ENCODE measurements around the gene SH3PXD2A.

Gene SH3PXD2A

DNA sequence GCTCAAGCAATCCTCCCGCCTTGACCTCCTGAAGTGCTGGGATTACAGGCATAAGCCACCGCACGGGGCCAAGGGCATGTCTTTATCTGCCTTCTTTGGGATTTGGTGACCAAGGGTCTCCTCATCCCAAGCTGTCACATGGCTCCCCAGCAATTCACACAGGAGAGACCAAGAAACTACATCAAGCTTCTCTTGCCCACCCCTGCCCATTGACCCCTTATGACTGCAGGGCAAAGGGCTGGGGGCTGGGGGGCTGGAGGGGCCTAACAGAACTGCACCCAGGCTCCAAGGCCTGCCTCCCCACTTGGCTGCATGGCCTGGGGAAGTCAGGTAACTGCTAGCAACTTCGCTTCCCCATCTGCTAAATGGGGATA, 137.1 kb downstream of the SH3PXD2A start:
- no peak for DNase-seq

DNA sequence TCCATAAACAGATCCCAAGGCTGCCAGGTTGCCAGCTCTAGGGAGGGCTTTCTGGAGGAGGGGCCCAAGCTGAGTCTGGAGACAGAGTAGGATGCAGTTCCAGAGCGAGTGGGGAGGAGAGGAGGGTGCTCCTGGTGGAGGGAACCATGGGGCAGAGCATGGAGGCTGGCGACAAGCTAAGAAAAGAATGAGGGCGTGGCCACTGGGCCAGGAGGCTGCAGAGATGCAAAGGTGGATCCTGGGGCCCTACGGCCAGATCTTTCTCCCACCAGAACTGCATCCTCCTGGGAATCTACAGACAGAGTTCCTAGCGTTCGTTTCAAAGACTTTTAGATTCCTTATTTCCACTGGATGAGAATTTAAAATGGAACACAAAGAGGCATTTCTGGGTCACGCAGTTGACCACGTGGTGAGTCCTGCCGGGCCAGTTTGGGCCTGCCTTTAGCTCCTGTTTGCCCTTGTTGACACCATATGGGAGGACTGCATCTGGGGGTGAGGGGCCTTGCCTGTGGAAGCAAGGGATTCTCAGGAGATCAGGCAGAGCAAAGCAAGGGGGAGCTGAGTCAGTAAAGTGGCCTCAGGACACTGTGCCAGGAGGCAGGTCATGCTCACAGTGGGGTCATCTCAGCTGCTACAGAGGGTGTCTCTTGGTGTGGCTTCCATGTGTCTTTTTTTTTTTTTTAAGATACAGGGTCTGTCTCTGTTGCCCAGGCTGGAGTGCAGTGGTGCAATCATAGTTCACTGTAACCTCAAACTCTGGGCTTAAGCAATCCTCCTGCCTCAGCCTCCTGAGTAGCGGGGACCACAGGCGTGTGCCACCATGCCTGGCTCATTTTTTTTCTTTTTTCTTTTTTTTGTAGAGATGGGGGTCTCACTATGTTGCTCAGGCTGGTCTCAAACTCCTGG, 137.8 kb downstream of the SH3PXD2A start:
- DNase-seq, result no peak

DNA sequence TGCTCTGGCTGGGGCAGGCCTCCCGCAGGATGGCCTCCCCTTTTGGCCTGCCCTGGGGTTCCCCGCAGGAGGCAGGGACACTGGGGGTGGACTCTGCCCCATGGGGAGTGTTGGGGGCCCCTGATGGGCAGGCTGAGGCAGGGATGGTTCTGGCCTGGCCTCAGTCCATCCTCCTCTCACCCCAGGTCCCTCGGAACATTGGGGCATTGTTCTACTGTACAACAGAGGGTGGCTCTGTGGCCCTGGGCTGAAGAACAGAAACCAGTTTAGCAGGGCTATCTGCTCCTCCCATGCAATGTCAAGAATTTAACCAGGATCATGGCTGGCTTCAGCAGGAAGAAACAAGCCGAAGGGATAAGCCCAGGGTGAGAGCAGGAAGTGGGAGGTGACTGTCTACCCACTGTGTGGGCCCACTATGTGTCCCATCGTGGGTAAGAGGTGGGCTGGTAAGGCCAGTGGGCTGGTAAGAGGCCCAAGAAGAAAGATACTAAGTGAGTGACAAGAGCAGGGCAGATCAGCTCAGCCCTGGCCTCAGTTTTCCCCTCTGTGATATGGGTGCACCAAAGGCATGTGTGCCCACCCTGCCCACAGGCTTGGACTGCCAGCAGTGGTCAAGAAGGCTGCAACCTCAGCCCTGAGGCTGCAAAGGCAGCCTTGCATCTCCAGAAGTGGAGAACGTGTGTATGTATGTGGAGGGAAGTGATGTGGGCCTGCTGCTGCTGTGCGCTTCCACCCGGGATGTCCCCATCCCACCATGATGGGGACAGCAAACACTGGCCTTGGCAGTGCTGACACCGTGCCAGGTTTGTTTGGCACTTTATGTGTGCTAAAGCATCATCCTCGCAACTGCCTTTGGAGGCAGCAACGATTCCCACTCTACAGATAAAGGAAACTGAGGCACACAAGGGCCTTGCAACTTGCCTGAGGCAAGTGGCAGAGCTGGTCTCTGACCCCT, 138.9 kb downstream of the SH3PXD2A start:
- no peak for DNase-seq

DNA sequence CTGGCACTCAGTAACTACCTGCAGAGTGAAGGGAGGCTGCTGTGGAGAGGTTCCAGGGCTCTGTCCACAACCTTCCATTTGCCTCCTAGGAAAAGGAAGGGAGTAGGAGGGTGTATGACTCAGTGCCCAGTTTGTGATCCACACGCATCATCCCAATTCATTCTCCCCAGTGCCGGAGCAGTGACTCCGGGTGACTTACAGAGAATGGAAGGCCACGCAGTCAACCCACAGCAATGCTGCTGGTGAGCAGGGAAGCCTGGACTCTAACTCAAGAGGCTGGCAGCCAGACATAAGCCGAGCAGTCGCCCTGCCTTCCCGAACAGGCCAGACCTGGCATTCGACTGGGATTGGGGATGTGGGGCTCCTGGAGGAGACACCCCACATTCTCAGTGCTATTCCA, 139.9 kb downstream of the SH3PXD2A start:
- DNase-seq, result no peak

DNA sequence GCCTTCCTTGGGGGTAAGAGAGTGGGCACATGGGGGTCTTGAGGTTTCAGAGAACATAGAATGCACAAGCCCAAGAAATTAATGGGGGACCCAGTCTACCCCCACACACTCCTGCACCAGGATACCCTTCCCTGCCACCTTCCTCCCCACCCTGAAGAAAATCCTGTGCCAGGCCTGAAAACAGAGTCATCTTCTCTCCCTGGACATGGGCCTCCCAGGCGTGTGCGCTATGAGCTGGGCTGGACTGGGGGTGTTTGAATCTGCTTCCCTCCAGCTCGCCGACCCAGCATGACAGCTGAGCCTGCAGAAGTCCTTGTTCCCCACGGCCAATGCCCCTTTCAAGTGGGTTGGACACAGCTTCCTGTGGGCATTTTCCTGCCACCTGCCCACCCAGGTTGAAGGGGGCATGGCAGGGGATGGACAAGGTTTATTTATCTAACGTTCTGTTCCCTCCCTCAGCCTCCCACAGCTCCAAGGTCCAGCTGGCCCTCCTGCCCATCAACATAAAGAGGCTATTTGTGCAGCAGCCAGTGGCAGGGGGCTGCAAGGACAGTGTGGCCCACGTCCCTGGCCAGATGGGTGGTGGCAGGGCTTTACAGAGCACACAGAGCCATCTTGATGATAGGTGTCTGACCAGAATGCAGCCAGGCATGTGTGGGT, 141.0 kb downstream of the SH3PXD2A start:
- no peak for DNase-seq

DNA sequence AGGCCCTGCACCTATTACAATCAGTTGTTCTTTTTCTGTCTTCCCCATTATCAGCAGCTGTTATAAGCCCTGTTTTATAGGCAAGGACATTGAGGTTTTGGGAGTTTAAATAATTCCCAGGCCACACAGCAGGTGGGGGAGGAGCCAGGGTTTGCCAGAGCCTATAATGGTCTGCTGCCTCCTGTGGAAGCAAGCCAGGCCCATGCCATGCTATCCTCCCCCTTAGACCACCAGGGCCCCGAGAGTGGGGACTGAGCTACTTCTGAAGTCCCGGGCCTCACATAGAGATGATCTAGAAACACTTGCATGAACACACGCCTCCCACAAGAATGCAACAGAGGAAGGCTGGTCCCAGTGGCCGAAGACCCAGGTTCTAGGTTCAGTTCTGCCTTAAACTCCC, 141.7 kb downstream of the SH3PXD2A start:
- DNase-seq, result no peak

DNA sequence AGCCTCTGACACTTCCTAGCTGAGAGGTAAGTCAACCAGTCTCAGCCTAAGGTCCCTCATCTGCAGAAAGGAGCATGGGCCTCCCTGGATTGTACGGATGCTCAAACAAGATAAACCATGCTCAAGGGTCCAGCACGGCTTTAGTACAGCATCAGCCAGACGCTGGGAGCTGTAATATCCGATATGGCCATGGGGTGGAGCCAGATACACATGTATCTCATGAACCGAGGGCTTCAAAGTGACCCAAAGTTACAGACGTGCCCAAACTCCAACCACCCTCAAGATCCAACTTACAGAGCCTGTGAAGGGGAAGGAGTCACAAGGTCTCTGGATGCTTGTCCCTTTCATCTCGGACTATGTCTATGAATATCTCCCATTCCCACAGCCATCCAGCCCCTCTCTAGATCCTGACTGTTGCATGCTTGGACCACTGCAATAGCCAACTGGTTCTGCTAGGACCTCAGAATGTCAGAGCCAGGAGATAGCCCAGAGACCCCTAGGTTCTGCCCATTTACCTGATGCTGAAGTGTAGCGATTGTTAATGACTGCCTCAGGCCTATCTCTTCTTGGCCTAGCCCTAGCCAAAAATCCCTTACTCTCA, 142.4 kb downstream of the SH3PXD2A start:
- DNase-seq, result peak; percentile 90

DNA sequence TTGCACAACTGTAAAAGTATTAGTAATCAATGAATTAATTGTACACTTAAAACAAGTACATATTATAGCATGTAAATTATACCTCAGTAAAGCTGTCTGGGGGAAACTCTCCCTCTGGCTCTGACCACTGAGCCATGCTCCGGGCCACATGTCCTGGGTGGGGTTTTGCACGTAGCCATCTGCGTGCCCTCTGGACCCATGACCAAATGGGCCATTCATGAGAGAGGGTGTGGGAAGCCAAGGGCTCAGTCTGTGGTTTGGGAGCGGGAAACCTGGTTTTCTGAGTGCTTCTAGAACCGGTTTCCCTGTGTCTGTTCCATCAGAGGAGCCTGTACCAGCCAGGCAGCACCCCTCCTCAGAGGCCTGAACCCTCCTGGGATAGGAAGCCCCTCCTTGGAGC, 143.2 kb downstream of the SH3PXD2A start:
- DNase-seq, result no peak

DNA sequence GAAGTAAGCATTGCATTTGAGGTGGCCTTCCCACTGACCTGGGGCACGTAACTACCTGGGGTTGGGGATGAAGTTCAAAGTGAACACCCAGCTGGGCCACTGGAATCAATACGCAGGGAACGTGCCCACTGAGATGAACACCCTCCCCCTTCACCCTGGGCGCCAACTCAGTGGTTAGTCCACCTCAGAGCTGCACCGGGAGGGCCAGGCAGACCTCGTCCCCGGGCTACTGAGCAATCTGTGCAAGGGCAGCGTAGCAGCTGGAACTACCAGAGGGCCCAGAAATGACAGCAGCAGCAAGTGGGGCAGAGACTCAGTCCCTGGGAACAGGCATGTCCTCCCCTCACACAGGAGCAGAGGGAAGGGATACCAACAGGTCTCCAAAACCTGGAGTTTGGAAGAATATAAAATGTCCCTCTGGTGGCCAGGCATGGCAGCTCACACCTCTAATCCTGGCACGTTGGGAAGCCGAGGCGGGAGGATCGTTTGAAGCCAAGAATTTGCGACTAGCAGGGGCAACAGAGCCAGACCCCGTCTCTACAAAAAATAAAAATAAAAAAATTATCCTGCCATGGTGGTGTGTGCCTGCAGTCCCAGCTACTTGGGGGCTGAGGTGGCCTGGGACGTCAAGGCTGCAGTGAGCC, 143.9 kb downstream of the SH3PXD2A start:
- no peak for DNase-seq

DNA sequence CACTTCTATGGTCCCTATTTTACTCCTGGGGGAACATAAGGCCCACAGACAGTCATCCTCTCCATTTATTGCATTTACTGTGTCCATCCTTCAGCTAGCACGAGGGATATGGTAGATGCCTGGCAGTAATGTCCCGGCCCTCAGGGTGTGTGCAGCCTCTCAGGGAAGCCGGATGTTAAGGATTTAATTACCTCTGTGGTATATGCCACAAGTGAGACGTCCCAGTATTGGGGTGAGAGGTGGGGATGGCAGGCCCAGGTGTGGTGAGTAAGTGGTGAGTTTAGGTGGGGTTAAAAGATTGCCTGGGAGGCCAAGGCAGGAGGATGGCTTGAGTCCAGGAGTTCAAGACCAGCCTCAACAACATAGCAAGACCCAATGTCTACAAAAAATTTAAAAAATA, 144.9 kb downstream of the SH3PXD2A start:
- no peak for DNase-seq

DNA sequence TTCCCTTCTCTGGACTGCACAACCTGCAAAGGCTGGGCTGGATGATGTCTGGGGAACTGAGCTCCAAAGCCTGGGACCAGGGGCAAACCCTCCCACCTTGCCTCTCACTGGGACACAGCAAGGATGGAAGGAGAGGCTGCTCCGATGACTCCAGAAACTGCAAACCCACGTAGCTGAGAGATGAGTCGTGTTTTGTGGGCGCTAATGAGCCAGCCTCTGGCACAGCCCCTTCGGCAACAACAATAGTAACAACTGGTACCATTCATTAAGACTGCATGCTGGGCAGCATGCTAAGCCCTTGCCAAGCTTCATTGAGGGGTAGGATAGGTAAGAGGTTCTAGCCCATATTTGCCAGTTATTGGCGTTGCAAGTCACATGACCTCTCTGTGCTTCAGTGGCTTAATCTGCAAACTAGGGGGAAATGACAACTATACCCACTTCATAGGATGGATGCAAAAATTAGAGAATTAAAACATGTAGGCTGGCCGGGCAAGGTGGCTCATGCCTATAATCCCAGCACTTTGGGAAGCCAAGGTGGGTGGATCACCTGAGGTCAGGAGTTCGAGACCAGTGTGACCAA, 145.9 kb downstream of the SH3PXD2A start:
- no peak for DNase-seq

DNA sequence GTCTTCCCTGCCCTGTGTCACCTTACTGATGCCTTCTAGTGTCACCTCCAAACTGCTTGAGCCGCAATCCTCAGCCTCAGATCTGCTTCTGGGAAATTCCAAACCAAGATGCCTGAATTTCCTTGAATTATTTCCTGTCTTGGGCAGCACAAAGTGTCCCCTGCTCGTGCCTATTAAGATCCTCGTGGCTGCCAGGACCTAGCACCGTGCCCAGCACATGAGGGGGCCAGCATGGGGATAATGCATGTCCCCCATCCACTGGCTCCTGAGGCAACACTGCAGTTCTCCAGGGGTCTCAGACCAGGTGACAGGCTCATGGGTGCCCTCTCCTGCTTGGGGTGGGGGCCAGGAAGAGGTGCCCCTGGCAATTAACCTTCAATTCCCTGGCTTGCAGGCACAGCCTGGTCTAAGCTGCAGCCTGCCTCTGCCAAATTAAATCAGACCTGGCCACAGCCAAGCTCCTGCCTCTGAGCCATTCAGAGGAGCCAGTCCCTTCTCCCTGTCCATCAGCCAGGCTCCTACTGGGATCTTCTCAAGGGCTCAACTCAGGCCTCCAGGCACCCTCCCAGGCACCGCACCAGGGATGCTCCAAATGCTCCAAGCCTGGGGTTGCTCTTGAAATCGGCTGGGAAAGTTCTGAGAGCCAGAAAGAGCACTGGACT, 146.6 kb downstream of the SH3PXD2A start:
- DNase-seq, result no peak

DNA sequence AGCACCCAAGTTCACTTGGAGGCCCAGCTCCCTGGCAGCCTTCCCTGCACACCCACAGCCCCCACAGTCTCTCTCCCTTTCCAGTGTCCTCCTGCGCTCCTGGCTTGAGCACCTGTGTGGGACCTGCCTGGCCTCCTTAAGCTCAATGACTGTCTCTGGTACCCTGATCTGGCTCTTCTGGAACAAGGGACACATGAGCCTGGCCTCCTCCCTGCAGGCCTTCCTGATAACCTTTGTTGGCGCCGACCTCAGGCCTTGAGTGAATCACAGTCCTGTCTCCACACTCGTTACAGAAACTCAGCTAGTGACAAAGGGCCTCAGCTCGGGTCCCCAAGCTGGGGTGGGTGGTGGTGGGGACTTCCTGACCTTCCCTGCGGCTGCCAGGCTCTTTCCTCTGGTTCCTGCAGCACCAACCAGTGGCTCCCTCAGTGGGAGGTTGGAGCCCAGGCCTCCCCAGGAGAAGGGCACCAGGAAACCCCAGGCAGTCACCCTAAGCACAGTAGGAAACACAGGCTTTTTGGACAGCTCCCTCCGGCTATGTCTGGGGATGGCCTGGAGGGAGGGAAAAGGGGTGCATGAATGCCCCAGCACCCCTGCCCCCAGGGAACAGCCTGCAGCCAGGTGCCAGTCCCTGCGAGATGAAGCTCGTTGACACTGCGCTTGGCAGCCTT, 147.3 kb downstream of the SH3PXD2A start:
- no peak for DNase-seq

DNA sequence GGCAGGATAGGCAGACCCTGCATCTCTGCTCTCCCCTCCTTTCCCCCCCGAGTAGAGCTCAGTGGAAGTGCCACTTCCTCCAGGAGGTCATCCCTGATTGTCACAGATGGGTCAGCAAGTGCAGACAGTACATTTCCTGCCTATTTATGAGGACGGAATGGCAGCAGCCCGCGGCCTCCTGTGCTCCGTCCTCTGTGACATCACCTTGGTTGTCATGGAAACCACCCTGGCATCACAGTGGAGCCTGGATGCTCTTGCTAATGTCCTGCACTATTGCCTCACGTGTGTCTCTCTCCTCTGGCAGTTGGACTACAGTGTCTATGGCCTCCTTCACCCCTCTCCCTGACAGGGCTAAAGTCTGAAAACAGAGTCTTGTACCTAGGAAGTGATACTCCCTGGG, 148.6 kb downstream of the SH3PXD2A start:
- no peak for DNase-seq

DNA sequence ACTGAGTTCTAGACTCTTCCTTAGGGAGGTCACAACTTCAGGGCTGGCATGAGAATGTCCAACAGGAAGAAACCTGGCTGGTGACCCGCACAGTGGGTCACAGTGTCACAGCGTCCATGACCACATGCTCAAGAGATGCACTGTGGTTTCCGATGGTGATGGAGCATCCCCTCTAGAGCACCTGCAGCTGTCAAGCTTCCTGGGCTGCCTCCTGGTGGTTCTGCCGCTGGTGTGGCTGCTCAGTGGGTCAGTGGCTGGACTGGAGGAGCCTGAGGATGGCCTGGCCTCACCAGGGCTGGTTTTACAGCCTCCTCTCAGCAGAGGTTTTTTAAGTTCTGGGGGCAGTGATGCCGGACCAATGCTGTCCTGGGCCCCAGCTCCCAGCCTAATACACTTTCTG, 149.3 kb downstream of the SH3PXD2A start:
- no peak for DNase-seq

DNA sequence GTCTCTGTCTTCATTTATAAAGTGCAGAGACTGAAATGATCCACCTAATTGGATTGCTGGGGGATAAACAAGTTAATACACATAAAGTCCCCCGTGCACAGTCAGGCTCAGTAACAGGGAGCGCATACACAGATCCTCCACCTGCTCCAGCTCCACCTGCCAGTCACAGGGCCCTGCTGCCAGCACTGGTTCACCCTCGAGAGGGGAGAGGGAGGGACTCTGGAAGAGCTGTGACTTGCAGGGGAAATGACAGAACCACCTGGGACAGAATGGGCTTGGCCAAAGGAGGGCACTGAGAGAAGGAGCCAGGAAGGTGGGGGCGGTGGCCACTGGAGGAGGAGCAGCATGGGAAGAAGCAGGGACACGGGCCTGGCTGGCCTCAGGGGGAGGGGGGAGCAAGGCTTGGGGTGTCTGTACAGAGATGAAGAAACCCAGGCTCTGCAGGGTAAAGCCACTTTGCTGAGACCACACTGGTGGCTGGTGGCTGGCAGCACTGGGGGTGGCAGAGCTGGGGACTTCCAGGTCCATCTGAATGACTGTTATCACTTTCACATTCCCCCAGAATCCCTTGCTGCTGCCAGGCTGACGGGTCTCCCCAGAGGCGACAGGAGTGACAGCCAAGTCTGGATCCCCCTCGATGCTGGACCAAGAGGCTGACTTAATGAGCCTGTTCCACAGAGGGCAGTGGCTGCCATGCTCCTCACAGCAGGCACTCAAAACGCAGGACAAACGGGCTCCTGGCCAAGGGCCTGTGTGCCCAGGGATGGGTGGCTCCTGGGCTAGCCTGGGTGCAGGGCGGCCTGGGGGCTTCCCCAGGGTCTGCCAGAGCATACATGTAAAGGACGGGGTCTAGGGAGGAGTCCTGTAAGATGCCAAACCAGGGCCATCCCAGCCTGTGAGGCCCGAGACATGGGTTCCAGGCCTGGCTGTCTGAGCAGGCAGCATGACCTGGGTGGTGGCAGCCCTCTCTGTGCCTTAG, 151.1 kb downstream of the SH3PXD2A start:
- no peak for DNase-seq

DNA sequence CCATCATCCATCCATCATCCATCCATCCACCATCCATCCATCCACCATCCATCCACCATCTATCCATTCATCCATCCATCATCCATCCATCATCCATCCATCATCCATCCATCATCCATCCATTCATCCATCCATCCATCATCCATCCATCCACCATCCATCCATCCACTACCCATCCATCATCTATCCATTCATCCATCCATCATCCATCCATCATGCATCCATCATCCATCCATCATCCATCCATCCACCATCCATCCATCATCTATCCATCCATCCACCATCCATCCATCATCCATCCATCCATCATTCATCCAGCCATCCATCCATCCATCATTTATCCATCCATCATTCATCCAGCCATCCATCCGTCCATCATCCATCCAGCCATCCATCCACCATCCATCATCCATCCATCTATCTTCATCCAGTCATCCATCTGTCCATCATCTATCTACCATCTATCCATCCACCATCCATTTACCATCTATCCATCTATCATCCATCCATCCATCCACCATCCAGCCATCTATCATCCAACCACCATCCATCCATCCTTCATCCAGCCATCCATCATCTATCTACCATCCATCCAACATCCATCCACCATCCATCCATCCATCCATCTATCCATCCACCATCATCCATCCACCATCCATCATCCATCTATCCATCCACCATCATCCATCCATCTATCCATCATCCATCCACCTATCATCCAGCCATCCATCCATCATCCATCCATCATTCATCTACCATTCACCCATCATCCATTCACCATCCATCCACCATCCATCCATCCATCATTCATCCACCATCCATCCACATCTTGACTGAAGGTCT, 153.8 kb downstream of the SH3PXD2A start:
- no peak for DNase-seq

DNA sequence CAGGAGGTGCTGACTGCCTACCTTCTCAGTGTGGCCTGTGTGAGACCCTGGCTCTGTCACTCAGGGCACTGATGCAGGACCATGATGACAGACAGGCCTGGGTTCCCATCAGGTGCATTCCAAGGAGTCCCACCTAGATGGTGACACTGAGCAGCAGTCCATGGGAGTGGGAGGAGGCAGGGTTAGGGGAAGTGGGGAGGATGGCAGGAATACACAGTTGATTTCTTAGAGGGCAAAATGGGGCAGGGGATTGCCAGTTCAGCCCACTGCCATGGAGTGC, 155.0 kb downstream of the SH3PXD2A start:
- DNase-seq, result no peak
